Upper lobe of left lung (tissue), 6 donors: ENCODE measurements around the gene ARHGAP10. TPM values are rescaled to one million over a fixed set of nuclear protein-coding genes. Genes with fewer than 3 reads are reported as not detected.

Experiments used
- ATAC-seq, 2 donors: fragments of 200-7000 bp; cut with Tn5 transposase; one replicate each; pipeline ENCODE4 v1.9.1; 2022; ENCODE audit warnings: mild to moderate bottlenecking in 2 of 2, moderate library complexity in 2 of 2; ENCODE audit not compliant: low FRiP score in 2 of 2
- DNase-seq, 2 donors: peaks; one replicate each; pipeline ENCODE4 v3.0.0-alpha.2; 2019 to 2020
- H3K27ac ChIP-seq, 4 donors: fragments of 200-600 bp; sonication (generic); one replicate each; pipeline ENCODE4 v1.5.1; 2016 to 2019
- H3K27me3 ChIP-seq, 4 donors: fragments of 200-600 bp; sonication (generic); one replicate each; pipeline ENCODE4 v1.5.1; 2017 to 2019
- H3K36me3 ChIP-seq, 4 donors: fragments of 200-600 bp; sonication (generic); one replicate each; pipeline ENCODE4 v1.5.1; 2016 to 2019
- H3K4me1 ChIP-seq, 4 donors: fragments of 200-600 bp; sonication (generic); one replicate each; pipeline ENCODE4 v1.5.1; 2018 to 2019
- H3K4me3 ChIP-seq, 4 donors: fragments of 200-600 bp; sonication (generic); one replicate each; pipeline ENCODE4 v1.5.1; 2017 to 2019; ENCODE audit warnings: mild to moderate bottlenecking in 2 of 4, moderate library complexity in 1 of 4
- H3K9me3 ChIP-seq, 4 donors: fragments of 200-600 bp; sonication (generic); one replicate each; pipeline ENCODE4 v1.5.1; 2018 to 2019
- CTCF ChIP-seq, 6 experiments: fragments of 450-650 bp in 4 of 6; fragments of 200-600 bp in 2 of 6; sonication (generic) in 2 of 6; IDR thresholded peaks; one replicate each; pipeline ENCODE4 v1.5.1; 2016 to 2019; ENCODE audit warnings: antibody characterized with exemption in 6 of 6
- EP300 ChIP-seq, 4 donors: sonication (generic); formaldehyde crosslinking; IDR thresholded peaks; one replicate each; pipeline ENCODE4 v1.5.1; 2017; ENCODE audit warnings: antibody characterized with exemption in 4 of 4, control low read depth in 2 of 4
- POLR2A ChIP-seq, 4 donors: fragments of 450-650 bp; IDR thresholded peaks; one replicate each; pipeline ENCODE4 v1.5.1; 2016 to 2017; ENCODE audit warnings: antibody characterized with exemption in 4 of 4, mild to moderate bottlenecking in 2 of 4
- POLR2AphosphoS5 ChIP-seq, 2 donors: sonication (generic); formaldehyde crosslinking; IDR thresholded peaks; one replicate each; pipeline ENCODE4 v1.5.1; 2017; ENCODE audit warnings: antibody characterized with exemption in 2 of 2
- WGBS, 2 donors: methylation state at CpG; one replicate each; pipeline ENCODE4 v1.1.5; 2017 to 2018; 5-methylcytosine and 5-hydroxymethylcytosine counted together
- total RNA-seq, 6 donors: library from RNA; depleted of rRNA in 4 of 6; stranded (reverse); fragments of >200 nt in 4 of 6; gene quantifications; one replicate each; pipeline versions ENCODE4 v1.1.0 to v1.2.1, GENCODE V29; 2016 to 2021
- donor health status: DM: no; HTN: no; CAD: no; lungs with moderate emphysema.
- donor health status: DM: no; HTN: yes; CAD: no; lungs with severe emphysema.

The ARHGAP10 gene
- total RNA-seq, 6 donors from 2014 or later: 25.9 to 47.1 (median 29.5) TPM

GRCh38 chr4:148061795-148062194 is 329.9 kb downstream of the ARHGAP10 start:
- Histone ChIP-seq H3K4me3 (no peak overlapping the region), H3K27me3 (no peaks in the 10 kb centered on the region), H3K9me3 (no peaks in the 10 kb centered on the region), H3K36me3 (peaks cover 0 to 9% (median 0%) of the 10 kb centered on the region in 4 donors), H3K4me1 (peaks cover 0 to 15% (median under 1%) of the 10 kb centered on the region in 4 donors), H3K27ac (no peak overlapping the region)
- TF ChIP-seq EP300 (IDR thresholded peaks at IDR 0.05): no peak
- TF ChIP-seq CTCF (IDR thresholded peaks at IDR 0.05): no peak
- no peak for TF ChIP-seq POLR2AphosphoS5 (IDR thresholded peaks at IDR 0.05)
- TF ChIP-seq POLR2A (IDR thresholded peaks at IDR 0.05): no peak
- no peak for DNase-seq
- 66 to 69% methylated on average over 8 of the region's 8 CpGs for WGBS, 2 donors
- no peak for ATAC-seq

- WGBS, 2 donors: 86 to 90% methylated on average over 10 of the region's 10 CpGs
- no peak for DNase-seq
- TF ChIP-seq CTCF (IDR thresholded peaks at IDR 0.05) (no peak), EP300 (IDR thresholded peaks at IDR 0.05) (no peak), POLR2AphosphoS5 (IDR thresholded peaks at IDR 0.05) (no peak), POLR2A (IDR thresholded peaks at IDR 0.05) (no peak)
- peaks cover 0 to 20% (median 4%) of the 10 kb centered on the region in 4 donors for H3K4me1 ChIP-seq
- no peaks in the 10 kb centered on the region for H3K27me3 ChIP-seq
- H3K4me3 ChIP-seq: no peak overlapping the region
- ATAC-seq: no peak
- peaks cover 0 to 9% (median 0%) of the 10 kb centered on the region in 4 donors for H3K36me3 ChIP-seq
- no peaks in the 10 kb centered on the region for H3K9me3 ChIP-seq
- H3K27ac ChIP-seq: no peak overlapping the region
Observed at GRCh38 chr4:148062301-148062950, 330.5 kb downstream of the ARHGAP10 start.

GRCh38 chr4:148064451-148064850 is 332.6 kb downstream of the ARHGAP10 start:
- H3K27me3 ChIP-seq: no peaks in the 10 kb centered on the region
- H3K4me1 ChIP-seq: peaks cover 0 to 24% (median 6%) of the 10 kb centered on the region in 4 donors
- no peak overlapping the region for H3K4me3 ChIP-seq
- no peaks in the 10 kb centered on the region for H3K9me3 ChIP-seq
- no peak for ATAC-seq
- H3K27ac ChIP-seq: no peak overlapping the region
- H3K36me3 ChIP-seq: peaks cover 0 to 9% (median 0%) of the 10 kb centered on the region in 4 donors
- no peak for DNase-seq
- no peak for TF ChIP-seq CTCF (IDR thresholded peaks at IDR 0.05)
- TF ChIP-seq EP300 (IDR thresholded peaks at IDR 0.05): no peak
- TF ChIP-seq POLR2A (IDR thresholded peaks at IDR 0.05): no peak
- no peak for TF ChIP-seq POLR2AphosphoS5 (IDR thresholded peaks at IDR 0.05)
- 95 to 97% methylated on average over 9 of the region's 9 CpGs for WGBS, 2 donors

- H3K27me3 ChIP-seq: no peaks in the 10 kb centered on the region
- H3K27ac ChIP-seq: no peak overlapping the region
- ATAC-seq (peak in 1 of 2 donors; percentile 31), DNase-seq (no peak)
- TF ChIP-seq EP300 (IDR thresholded peaks at IDR 0.05): no peak
- TF ChIP-seq CTCF (IDR thresholded peaks at IDR 0.05): no peak
- no peak for TF ChIP-seq POLR2AphosphoS5 (IDR thresholded peaks at IDR 0.05)
- no peak for TF ChIP-seq POLR2A (IDR thresholded peaks at IDR 0.05)
- peaks cover 0 to 22% (median 6%) of the 10 kb centered on the region in 4 donors for H3K4me1 ChIP-seq
- H3K4me3 ChIP-seq: no peak overlapping the region
- H3K36me3 ChIP-seq: peaks cover 0 to 9% (median 0%) of the 10 kb centered on the region in 4 donors
- H3K9me3 ChIP-seq: no peaks in the 10 kb centered on the region
- 81 to 87% methylated on average over 5 of the region's 5 CpGs for whole genome bisulfite sequencing, 2 donors
Observed at GRCh38 chr4:148065075-148065474, 333.2 kb downstream of the ARHGAP10 start.
